Astrocyte (in vitro differentiated cells and primary cell): Measurements from ENCODE around the gene C11orf52. TPM values are rescaled to one million over a fixed set of nuclear protein-coding genes. Genes with fewer than 3 reads are reported as not detected.

Experiments used
- DNase-seq: peaks from one replicate; pipeline ENCODE4 v3.0.0-alpha.2; 2010; ENCODE audit warnings: low read depth
- FAIRE-seq: peaks from 2 replicates; lab custom pipeline; 2011; peaks lifted over from hg19 to GRCh38; lab: Jason Lieb, UNC
- H2AFZ ChIP-seq: 2 replicates; pipeline ENCODE4 v1.6.0; 2012; ENCODE audit warnings: low read depth, low read length, inconsistent platforms
- H3K27ac ChIP-seq: 2 replicates; pipeline ENCODE4 v1.5.1; 2011; ENCODE audit warnings: low read depth, low read length, inconsistent platforms
- H3K27me3 ChIP-seq: 2 replicates; pipeline ENCODE4 v1.6.0; 2011; ENCODE audit warnings: low read length, inconsistent platforms; ENCODE audit not compliant: insufficient read depth
- H3K36me3 ChIP-seq: 2 replicates; pipeline ENCODE4 v1.5.1; 2011; ENCODE audit warnings: low read length, inconsistent platforms; ENCODE audit not compliant: insufficient read depth
- H3K4me1 ChIP-seq: 2 replicates; pipeline ENCODE4 v1.5.1; 2011; ENCODE audit warnings: low read length, inconsistent platforms; ENCODE audit not compliant: insufficient read depth
- H3K4me2 ChIP-seq: 2 replicates; pipeline ENCODE4 v1.6.0; 2012; ENCODE audit warnings: low read length, inconsistent platforms
- H3K4me3 ChIP-seq: 2 replicates; pipeline ENCODE4 v1.5.1; 2011; ENCODE audit warnings: low read depth, mild to moderate bottlenecking, low read length, inconsistent platforms; ENCODE audit not compliant: insufficient read depth
- H3K79me2 ChIP-seq: 2 replicates; pipeline ENCODE4 v1.6.0; 2012; ENCODE audit warnings: mild to moderate bottlenecking, low read length, inconsistent platforms; ENCODE audit not compliant: insufficient read depth
- H3K9ac ChIP-seq: 2 replicates; pipeline ENCODE4 v1.6.0; 2012; ENCODE audit warnings: mild to moderate bottlenecking, low read length, inconsistent platforms
- H3K9me3 ChIP-seq: 2 replicates; pipeline ENCODE4 v1.5.1; 2012; ENCODE audit warnings: low read depth, mild to moderate bottlenecking, low read length, inconsistent platforms; ENCODE audit not compliant: insufficient read depth
- H4K20me1 ChIP-seq: 2 replicates; pipeline ENCODE4 v1.6.0; 2012; ENCODE audit warnings: low read length, inconsistent platforms; ENCODE audit not compliant: insufficient read depth
- H3K27ac Mint-ChIP-seq: one replicate; pipeline ENCODE4 v1.8.0; 2021; ENCODE audit warnings: mild to moderate bottlenecking, mixed read lengths; ENCODE audit not compliant: unreplicated experiment
- H3K27me3 Mint-ChIP-seq: one replicate; pipeline ENCODE4 v1.8.0; 2021; ENCODE audit warnings: low read depth, mixed read lengths; ENCODE audit not compliant: unreplicated experiment
- H3K36me3 Mint-ChIP-seq: one replicate; pipeline ENCODE4 v1.8.0; 2021; ENCODE audit warnings: low read depth, mixed read lengths; ENCODE audit not compliant: unreplicated experiment
- H3K4me1 Mint-ChIP-seq: one replicate; pipeline ENCODE4 v1.8.0; 2021; ENCODE audit warnings: low read depth, mixed read lengths; ENCODE audit not compliant: unreplicated experiment
- H3K4me3 Mint-ChIP-seq: one replicate; pipeline ENCODE4 v1.8.0; 2021; ENCODE audit warnings: mild to moderate bottlenecking, moderate library complexity, mixed read lengths; ENCODE audit not compliant: unreplicated experiment
- H3K9me3 Mint-ChIP-seq: one replicate; pipeline ENCODE4 v1.8.0; 2021; ENCODE audit warnings: mild to moderate bottlenecking, mixed read lengths; ENCODE audit not compliant: unreplicated experiment
- CTCF ChIP-seq: IDR thresholded peaks from 2 replicates; pipeline ENCODE4 v1.5.1; 2011; ENCODE audit warnings: low read depth, mild to moderate bottlenecking, inconsistent platforms, low read length, moderate library complexity; ENCODE audit not compliant: insufficient read depth
- EZH2 ChIP-seq: IDR thresholded peaks from 2 replicates; pipeline ENCODE4 v1.6.1; 2012; ENCODE audit warnings: mild to moderate bottlenecking, low read length, inconsistent platforms; ENCODE audit not compliant: insufficient read depth
- total RNA-seq: library from RNA; stranded (reverse); gene quantifications from 2 replicates; pipeline ENCODE4 v1.2.1, GENCODE V29; 2021

C11orf52 gene
- total RNA-seq, 1 donor from 2014 or later: 0.50 TPM

GRCh38 chr11:111961389-111962300, 42.9 kb downstream of the C11orf52 start:
- Histone ChIP-seq H3K36me3 (no peaks in the 10 kb centered on the region), H3K27ac (no peak overlapping the region), H3K9me3 (no peaks in the 10 kb centered on the region), H3K27me3 (no peaks in the 10 kb centered on the region), H3K4me1 (no peaks in the 10 kb centered on the region), H4K20me1 (peaks cover 4% of the 10 kb centered on the region), H3K4me3 (no peak overlapping the region), H3K4me2 (no peak overlapping the region), H2AFZ (no peak overlapping the region), H3K79me2 (no peaks in the 10 kb centered on the region), H3K9ac (no peak overlapping the region)
- DNase-seq (no peak), FAIRE-seq (no peak)
- Mint-ChIP-seq H3K36me3 (peaks cover 4% of the 10 kb centered on the region), H3K27ac (no peak overlapping the region), H3K27me3 (no peaks in the 10 kb centered on the region), H3K4me3 (no peak overlapping the region), H3K9me3 (no peaks in the 10 kb centered on the region), H3K4me1 (peaks cover 6% of the 10 kb centered on the region)
- TF ChIP-seq CTCF: no peak
- TF ChIP-seq EZH2: no peak

- FAIRE-seq (no peak), DNase-seq (no peak)
- Histone ChIP-seq H3K27ac (no peak overlapping the region), H3K27me3 (no peaks in the 10 kb centered on the region), H3K4me2 (no peak overlapping the region), H3K9ac (no peak overlapping the region), H3K9me3 (no peaks in the 10 kb centered on the region), H3K36me3 (no peaks in the 10 kb centered on the region), H4K20me1 (peaks cover 4% of the 10 kb centered on the region), H2AFZ (no peak overlapping the region), H3K4me3 (no peak overlapping the region), H3K4me1 (no peaks in the 10 kb centered on the region), H3K79me2 (no peaks in the 10 kb centered on the region)
- no peak overlapping the region for H3K4me3 Mint-ChIP-seq
- H3K36me3 Mint-ChIP-seq: no peaks in the 10 kb centered on the region
- H3K9me3 Mint-ChIP-seq: no peaks in the 10 kb centered on the region
- H3K27me3 Mint-ChIP-seq: no peaks in the 10 kb centered on the region
- H3K4me1 Mint-ChIP-seq: peaks cover 6% of the 10 kb centered on the region
- H3K27ac Mint-ChIP-seq: no peak overlapping the region
- TF ChIP-seq CTCF (no peak), EZH2 (no peak)
These were observed 45.2 kb downstream of the C11orf52 start for GRCh38 chr11:111963931-111964340.

GRCh38 chr11:111966678-111967077, 48.0 kb downstream of the C11orf52 start:
- Histone ChIP-seq H4K20me1 (no peaks in the 10 kb centered on the region), H3K27me3 (no peaks in the 10 kb centered on the region), H3K36me3 (no peaks in the 10 kb centered on the region), H3K79me2 (no peaks in the 10 kb centered on the region), H3K9ac (no peak overlapping the region), H3K4me3 (no peak overlapping the region), H3K27ac (no peak overlapping the region), H3K9me3 (no peaks in the 10 kb centered on the region), H3K4me2 (no peak overlapping the region), H2AFZ (no peak overlapping the region), H3K4me1 (no peaks in the 10 kb centered on the region)
- H3K36me3 Mint-ChIP-seq: peaks cover 9% of the 10 kb centered on the region
- TF ChIP-seq CTCF (no peak), EZH2 (no peak)
- FAIRE-seq: no peak
- no peaks in the 10 kb centered on the region for H3K4me1 Mint-ChIP-seq
- H3K27me3 Mint-ChIP-seq: no peaks in the 10 kb centered on the region
- DNase-seq: no peak
- H3K9me3 Mint-ChIP-seq: no peaks in the 10 kb centered on the region
- H3K4me3 Mint-ChIP-seq: no peak overlapping the region
- H3K27ac Mint-ChIP-seq: no peak overlapping the region
